Glomerular endothelial cell (primary cell): Measurements from ENCODE around the gene OR1F1. TPM values are rescaled to one million over a fixed set of nuclear protein-coding genes. Genes with fewer than 3 reads are reported as not detected.

Source experiments
- DNase-seq: peaks from one replicate; pipeline ENCODE4 v3.0.0-alpha.2; 2011; ENCODE audit warnings: low read depth, low spot score; ENCODE audit errors: extremely low read depth
- total RNA-seq: library from RNA; depleted of rRNA; stranded (reverse); fragments of >200 nt; gene quantifications from 2 replicates; pipeline ENCODE4 v1.2.3, GENCODE V29; 2015

Gene OR1F1
- total RNA-seq, 1 donor from 2014 or later, result not detected

GRCh38 chr16:3243882-3244281, 55.9 kb downstream of the OR1F1 start:
- no peak for DNase-seq

- DNase-seq, result no peak
Observed at GRCh38 chr16:3246002-3246401, 58.0 kb downstream of the OR1F1 start.

- DNase-seq, result no peak
Observed at GRCh38 chr16:3246876-3247275, 58.9 kb downstream of the OR1F1 start.

DNA sequence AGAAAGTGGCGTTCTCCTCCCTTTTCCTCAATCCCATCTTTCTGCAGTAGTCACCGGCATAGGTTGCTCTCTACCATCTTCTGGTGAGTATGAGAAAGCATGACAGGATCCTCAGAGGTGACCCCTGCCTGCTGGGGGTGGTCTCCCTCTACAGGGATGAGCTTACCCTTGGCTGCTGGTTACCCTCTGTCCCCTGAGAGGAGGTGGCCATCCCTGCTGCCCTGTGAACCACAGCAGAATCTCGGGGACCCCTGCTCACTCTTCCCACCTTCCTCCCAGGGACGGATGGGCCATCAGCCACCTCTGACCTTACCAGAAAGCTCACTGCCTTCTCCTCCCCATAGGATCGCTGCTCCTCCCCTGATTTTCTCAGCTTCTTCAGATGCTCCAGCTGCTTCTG, 60.6 kb downstream of the OR1F1 start:
- DNase-seq, result no peak

- no peak for DNase-seq
Observed at GRCh38 chr16:3249020-3249419, 61.0 kb downstream of the OR1F1 start.

DNA sequence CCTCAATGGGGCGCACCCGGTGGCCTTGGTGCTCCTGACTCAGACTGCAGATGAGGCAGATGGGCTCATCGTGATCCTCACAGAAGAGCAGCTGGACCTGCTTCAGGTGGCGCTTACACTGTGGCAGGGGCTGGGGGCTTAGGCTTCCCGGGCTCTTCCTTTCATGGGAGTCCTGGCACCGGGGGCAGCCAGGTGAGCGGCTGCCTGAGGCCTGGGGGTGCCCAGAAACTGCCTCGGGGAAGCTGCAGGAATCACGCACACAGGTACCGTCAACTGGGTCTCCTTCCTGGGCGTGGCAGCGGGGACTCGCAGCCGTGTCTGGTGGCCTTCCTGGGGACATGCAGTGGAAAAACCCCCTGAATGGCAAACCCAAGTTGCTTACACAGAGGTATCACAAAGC, 61.4 kb downstream of the OR1F1 start:
- DNase-seq, result no peak

GRCh38 chr16:3252967-3253366, 65.0 kb downstream of the OR1F1 start:
- DNase-seq, result no peak

DNA sequence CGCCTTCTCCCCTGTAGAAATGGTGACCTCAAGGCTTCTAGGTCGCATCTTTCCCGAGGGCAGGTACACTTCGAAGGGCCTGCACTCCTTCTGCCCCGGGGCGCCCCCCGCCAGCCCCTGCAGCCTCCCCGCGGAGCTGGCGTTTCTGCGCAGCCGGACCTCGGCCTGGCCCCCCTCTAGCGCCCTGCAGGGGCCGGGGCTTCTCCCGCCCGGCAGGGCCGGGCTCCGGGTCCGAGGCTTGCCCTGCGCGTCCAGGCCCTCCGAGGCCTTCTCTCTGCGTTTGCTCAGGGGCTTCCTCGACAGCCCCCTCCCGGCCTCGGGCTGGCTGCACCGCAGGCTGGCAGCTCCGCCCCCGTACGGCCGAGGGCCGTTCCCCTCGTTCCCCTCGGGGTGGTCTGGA, 66.3 kb downstream of the OR1F1 start:
- no peak for DNase-seq

Other genes with a start within 250 kb of the OR1F1 start
- 0.15 TPM in 1 of 2 replicates, not detected in the other for gene KREMEN2, start 223.9 kb upstream of the OR1F1 start, total RNA-seq
- gene PAQR4, start 218.9 kb upstream of the OR1F1 start, total RNA-seq, result 10.7 and 14.9 TPM in 2 replicates
- 9.0 and 12.9 TPM in 2 replicates for gene PKMYT1, start 207.8 kb upstream of the OR1F1 start, total RNA-seq
- not detected in 2 replicates for gene CLDN9, start 175.3 kb upstream of the OR1F1 start, total RNA-seq
- 0.12 and 12.9 TPM in 2 replicates for gene CLDN6, start 170.0 kb upstream of the OR1F1 start, total RNA-seq
- gene TNFRSF12A, start 167.8 kb upstream of the OR1F1 start, total RNA-seq, result 202 and 204 TPM in 2 replicates
- gene HCFC1R1, start 164.3 kb upstream of the OR1F1 start, total RNA-seq, result 24.7 and 32.6 TPM in 2 replicates
- 20.7 and 28.9 TPM in 2 replicates for gene THOC6, start 164.2 kb upstream of the OR1F1 start, total RNA-seq
- gene BICDL2, start 151.3 kb upstream of the OR1F1 start, total RNA-seq, result not detected in 2 replicates
- gene MMP25, start 141.6 kb upstream of the OR1F1 start, total RNA-seq, result 0.05 and 0.35 TPM in 2 replicates
- 960 and 1,559 TPM in 2 replicates for gene IL32, start 122.6 kb upstream of the OR1F1 start, total RNA-seq
- gene ZSCAN10, start 88.9 kb upstream of the OR1F1 start, total RNA-seq, result not detected in 2 replicates
- gene ZNF205, start 75.6 kb upstream of the OR1F1 start, total RNA-seq, result 19.8 and 26.3 TPM in 2 replicates
- gene ZNF213, start 53.2 kb upstream of the OR1F1 start, total RNA-seq, result 7.5 and 15.1 TPM in 2 replicates
- 7.2 and 9.5 TPM in 2 replicates for gene ZNF200, start 47.0 kb downstream of the OR1F1 start, total RNA-seq
- not detected in 2 replicates for gene MEFV, start 68.4 kb downstream of the OR1F1 start, total RNA-seq
- 30.2 and 31.5 TPM in 2 replicates for gene ZNF263, start 95.3 kb downstream of the OR1F1 start, total RNA-seq
- gene TIGD7, start 117.2 kb downstream of the OR1F1 start, total RNA-seq, result 2.0 and 2.4 TPM in 2 replicates
- 9.8 and 18.9 TPM in 2 replicates for gene ZNF75A, start 117.3 kb downstream of the OR1F1 start, total RNA-seq
- gene OR2C1, start 167.7 kb downstream of the OR1F1 start, total RNA-seq, result not detected in 2 replicates
- gene ZSCAN32, start 212.8 kb downstream of the OR1F1 start, total RNA-seq, result 10.8 and 11.7 TPM in 2 replicates
- gene ZNF174, start 213.0 kb downstream of the OR1F1 start, total RNA-seq, result 7.5 and 10.4 TPM in 2 replicates